GM19193 (cell line): ENCODE measurements around the gene FAM78B.
A peak's percentile ranks its signal among the peaks of the same experiment; 100 is the strongest.

Experiments used
- POLR2A ChIP-seq: IDR thresholded peaks from 4 replicates; pipeline ENCODE4 v1.6.1; 2011; ENCODE audit not compliant: insufficient read depth, insufficient read length; ENCODE audit errors: extremely low read depth

Gene FAM78B

DNA sequence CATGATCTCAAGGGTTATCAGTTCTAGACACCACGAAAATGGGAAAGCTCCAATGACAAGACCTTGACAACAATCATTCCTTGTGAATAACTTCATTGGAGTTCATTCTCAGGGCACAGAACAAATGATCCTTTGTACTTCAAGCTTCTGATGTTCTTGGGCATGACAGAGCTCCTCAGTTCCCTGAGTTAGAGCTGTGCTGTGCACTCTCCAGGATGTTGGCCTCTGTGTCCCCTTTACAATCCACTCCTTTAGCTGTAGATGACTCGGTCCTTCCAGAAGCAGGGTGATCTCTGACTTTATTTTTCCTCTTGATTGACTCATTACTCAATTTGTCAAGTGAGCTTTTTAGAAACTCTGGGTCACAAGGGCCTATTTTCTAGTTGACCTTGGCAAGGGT, 3.9 kb upstream of the FAM78B start:
- TF ChIP-seq POLR2A, result no peak

DNA sequence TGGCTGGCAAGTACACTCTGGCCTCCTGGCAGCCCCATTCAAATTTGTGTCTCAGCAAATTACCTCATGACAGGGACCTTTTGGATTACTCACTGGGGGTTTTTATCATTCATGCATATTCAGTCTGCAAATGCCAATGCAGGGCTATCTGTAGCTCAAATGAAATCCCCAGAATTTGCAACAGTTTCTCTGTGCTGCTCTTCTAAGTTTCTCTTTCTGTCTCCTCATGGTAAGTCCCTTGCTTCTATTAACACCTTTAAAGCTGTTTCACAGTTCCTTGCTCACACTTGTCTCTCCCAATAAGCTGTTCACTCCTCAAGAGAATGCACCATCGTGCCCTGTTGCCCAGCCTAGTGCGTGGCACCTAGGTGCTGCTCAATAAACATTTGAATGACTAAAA, 3.3 kb upstream of the FAM78B start:
- no peak for TF ChIP-seq POLR2A

- TF ChIP-seq POLR2A, result no peak
These were observed 2.4 kb upstream of the FAM78B start for GRCh38 chr1:166169182-166169581.

- no peak for TF ChIP-seq POLR2A
These were observed 748 bp upstream of the FAM78B start for GRCh38 chr1:166167572-166167925.

- TF ChIP-seq POLR2A, result peak; percentile 5
These were observed 488 bp downstream of the FAM78B start for GRCh38 chr1:166166329-166166697.

- TF ChIP-seq POLR2A, result no peak
These were observed 1.0 kb downstream of the FAM78B start for GRCh38 chr1:166165661-166166328.

DNA sequence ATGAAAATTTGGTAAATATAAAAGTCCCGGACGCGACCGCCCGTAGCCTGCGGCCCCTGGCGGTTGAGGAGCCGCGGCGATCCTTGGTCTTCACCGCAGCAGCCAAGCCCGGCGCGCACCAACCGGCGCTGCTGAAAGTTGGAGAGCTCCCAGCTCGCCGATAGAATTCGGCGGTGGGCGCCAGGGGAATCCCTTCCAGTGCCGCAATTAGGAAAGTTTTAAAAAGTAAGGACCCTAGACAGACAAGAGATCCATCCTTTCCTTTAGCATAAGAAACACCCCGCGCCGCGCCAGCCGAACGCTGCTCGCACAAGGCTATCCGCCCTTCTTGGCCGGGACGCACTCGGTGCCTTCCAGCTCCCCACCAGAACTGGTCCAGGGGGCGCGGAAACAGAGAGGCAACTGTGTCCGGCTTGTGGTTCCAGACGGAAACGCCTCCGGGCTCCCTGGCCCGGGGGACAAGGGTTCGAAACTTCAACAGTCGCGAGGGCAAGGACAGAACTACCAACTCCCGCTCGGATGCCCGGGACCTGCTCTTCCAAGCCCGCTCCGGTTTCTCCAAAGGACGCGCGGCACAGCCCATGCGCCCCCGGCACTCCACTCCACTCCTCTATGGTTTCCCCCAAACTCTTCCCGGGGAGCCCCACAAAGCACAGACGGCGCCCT, 1.7 kb downstream of the FAM78B start:
- TF ChIP-seq POLR2A, result no peak

DNA sequence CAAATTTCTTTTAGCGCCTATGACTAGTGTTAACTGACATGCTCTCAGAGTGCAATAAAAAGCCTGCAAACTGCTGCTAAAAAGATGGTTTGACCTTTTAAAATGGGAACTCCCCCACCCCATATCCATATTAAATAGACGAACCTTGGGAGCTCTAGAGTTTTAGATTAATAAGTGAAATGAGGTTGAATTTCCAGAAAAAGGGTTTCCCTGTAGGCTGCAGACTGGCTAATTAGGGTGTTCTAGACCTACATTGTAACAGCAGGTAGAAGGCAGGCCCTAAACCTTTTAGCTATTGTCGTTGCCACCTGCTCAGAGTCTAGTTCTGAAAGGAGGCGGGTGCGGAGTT, 2.2 kb downstream of the FAM78B start:
- no peak for TF ChIP-seq POLR2A

GRCh38 chr1:166159656-166160055, 7.1 kb downstream of the FAM78B start:
- TF ChIP-seq POLR2A, result no peak

- no peak for TF ChIP-seq POLR2A
These were observed 10.1 kb downstream of the FAM78B start for GRCh38 chr1:166156674-166157073.

GRCh38 chr1:166155108-166155507, 11.7 kb downstream of the FAM78B start:
- no peak for TF ChIP-seq POLR2A

- no peak for TF ChIP-seq POLR2A
These were observed 13.1 kb downstream of the FAM78B start for GRCh38 chr1:166153525-166154314.

GRCh38 chr1:166152978-166153377, 13.8 kb downstream of the FAM78B start:
- no peak for TF ChIP-seq POLR2A

DNA sequence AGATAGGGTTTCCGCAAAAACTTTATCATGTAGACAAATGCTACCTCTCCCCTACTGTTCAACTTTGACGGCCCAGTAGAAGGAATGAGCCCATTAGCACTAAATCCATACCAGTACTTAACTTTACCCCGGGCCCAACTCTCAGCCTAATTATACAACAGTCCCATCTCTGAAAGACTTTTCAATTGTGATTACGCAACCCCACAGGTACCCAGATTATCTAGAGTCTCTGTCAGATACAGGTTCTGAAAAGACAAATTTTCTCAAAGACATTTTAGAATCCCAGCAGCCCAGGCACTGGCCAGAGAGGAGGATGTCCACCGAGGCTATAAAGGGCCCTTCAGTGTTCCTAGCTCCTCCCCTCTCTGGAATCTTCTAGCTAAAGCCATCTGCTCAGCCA, 15.0 kb downstream of the FAM78B start:
- no peak for TF ChIP-seq POLR2A

DNA sequence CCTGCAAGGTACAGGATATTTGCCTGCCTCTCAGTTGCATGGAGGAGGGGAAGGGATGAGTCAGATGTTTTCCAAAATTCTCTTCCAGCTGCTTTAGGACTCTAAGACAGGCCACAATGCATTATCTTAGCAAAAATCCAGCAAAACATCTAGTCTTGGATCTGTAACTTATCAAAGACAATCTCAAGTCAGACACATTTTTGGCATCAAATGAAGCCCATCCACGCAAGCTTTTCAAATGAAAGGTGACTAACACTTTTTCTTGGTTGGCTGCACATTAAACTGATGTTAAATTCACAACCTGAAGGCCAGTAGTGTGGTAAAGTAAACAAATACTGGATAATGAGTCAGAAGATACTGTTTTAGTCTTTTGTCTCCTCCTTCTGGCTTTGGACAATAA, 21.3 kb downstream of the FAM78B start:
- no peak for TF ChIP-seq POLR2A

GRCh38 chr1:166141969-166142368, 24.8 kb downstream of the FAM78B start:
- TF ChIP-seq POLR2A, result no peak

DNA sequence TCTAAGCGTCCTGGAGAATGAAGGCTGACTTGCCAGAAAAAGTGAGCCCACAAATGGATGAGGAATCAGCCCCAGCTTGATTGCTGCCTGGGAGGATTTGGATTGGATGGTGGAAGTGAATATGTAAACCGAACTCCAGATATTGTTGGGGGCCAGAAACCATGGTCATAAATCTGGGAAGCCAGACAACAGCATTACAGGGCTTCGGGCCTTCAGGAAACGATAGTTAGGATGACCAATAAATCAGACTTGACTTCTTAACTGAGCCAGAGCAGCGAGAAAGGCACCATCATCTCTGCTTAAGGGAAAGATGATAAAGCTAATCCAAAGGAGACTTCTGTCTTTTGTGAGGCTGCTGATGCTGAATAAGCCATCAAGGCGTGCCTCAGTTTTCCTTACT, 26.6 kb downstream of the FAM78B start:
- TF ChIP-seq POLR2A, result no peak

GRCh38 chr1:166139735-166140134, 27.1 kb downstream of the FAM78B start:
- no peak for TF ChIP-seq POLR2A
